ENCODE measurements around the gene TBC1D4.

GRCh38 chr13:75399879-75400217 is 82.1 kb downstream of the TBC1D4 start:
- TF ChIP-seq CTCF (conservative IDR thresholded peaks at IDR 0.05; ENCODE audit: low read depth, low read length) (no peak), EZH2 (IDR thresholded peaks at IDR 0.05; ENCODE audit: low read length, unreplicated experiment) (no peak)
